H9 (cell line): ENCODE results near the gene ZNF770. TPM values are rescaled to one million over a fixed set of nuclear protein-coding genes. Genes with fewer than 3 reads are reported as not detected.

Source experiments
- DNase-seq: peaks from one replicate; pipeline ENCODE4 v3.0.0-alpha.2; 2017
- H2AFZ ChIP-seq: one replicate; pipeline ENCODE4 v1.6.1; 2013; ENCODE audit warnings: mild to moderate bottlenecking, low read length, control low read depth, moderate library complexity
- H2AK5ac ChIP-seq: 2 replicates; pipeline ENCODE4 v1.6.1; 2013; ENCODE audit warnings: low read length, control low read depth, mixed read lengths; ENCODE audit not compliant: insufficient read length
- H2BK120ac ChIP-seq: one replicate; pipeline ENCODE4 v1.6.1; 2013; ENCODE audit warnings: low read depth, mild to moderate bottlenecking, low read length, control low read depth, inconsistent platforms; ENCODE audit not compliant: poor library complexity, severe bottlenecking
- H2BK12ac ChIP-seq: 2 replicates; pipeline ENCODE4 v1.6.1; 2013; ENCODE audit warnings: low read length, control low read depth, mixed read lengths, low read depth; ENCODE audit not compliant: insufficient read length
- H2BK15ac ChIP-seq: 2 replicates; pipeline ENCODE4 v1.6.1; 2013; ENCODE audit warnings: low read depth, low read length, control low read depth
- H2BK20ac ChIP-seq: one replicate; pipeline ENCODE4 v1.6.1; 2013; ENCODE audit warnings: low read depth, mild to moderate bottlenecking, low read length, control low read depth, inconsistent platforms; ENCODE audit not compliant: poor library complexity, severe bottlenecking
- H2BK5ac ChIP-seq: 2 replicates; pipeline ENCODE4 v1.6.1; 2013; ENCODE audit warnings: low read length, control low read depth, mixed read lengths; ENCODE audit not compliant: insufficient read length
- H3K14ac ChIP-seq: 2 replicates; pipeline ENCODE4 v1.6.1; 2013; ENCODE audit warnings: low read length, control low read depth; ENCODE audit not compliant: insufficient read depth
- H3K18ac ChIP-seq: 2 replicates; pipeline ENCODE4 v1.6.1; 2013; ENCODE audit warnings: low read depth, mild to moderate bottlenecking, mixed read lengths, low read length, control low read depth; ENCODE audit not compliant: insufficient read length
- H3K23ac ChIP-seq: 2 replicates; pipeline ENCODE4 v1.6.1; 2013; ENCODE audit warnings: low read length, control low read depth, mixed read lengths, low read depth; ENCODE audit not compliant: insufficient read length
- H3K23me2 ChIP-seq: 2 replicates; pipeline ENCODE4 v1.6.1; 2013; ENCODE audit warnings: low read depth, mild to moderate bottlenecking, mixed read lengths, low read length, control low read depth; ENCODE audit not compliant: insufficient read length, poor library complexity, severe bottlenecking
- H3K27ac ChIP-seq: 2 replicates; pipeline ENCODE4 v1.5.1; 2013; ENCODE audit warnings: low read length, control low read depth, mixed read lengths, low read depth; ENCODE audit not compliant: insufficient read length
- H3K27me3 ChIP-seq: 2 replicates; pipeline ENCODE4 v1.6.1; 2013; ENCODE audit warnings: low read length, control low read depth, inconsistent platforms; ENCODE audit not compliant: insufficient read depth
- H3K4ac ChIP-seq: 2 replicates; pipeline ENCODE4 v1.6.1; 2013; ENCODE audit warnings: low read depth, mild to moderate bottlenecking, control low read depth, inconsistent platforms, low read length, moderate library complexity
- H3K4me1 ChIP-seq: 2 replicates; pipeline ENCODE4 v1.6.1; 2013; ENCODE audit warnings: low read length, control low read depth, inconsistent platforms; ENCODE audit not compliant: insufficient read depth
- H3K4me2 ChIP-seq: 2 replicates; pipeline ENCODE4 v1.6.1; 2013; ENCODE audit warnings: low read length, control low read depth, mixed read lengths; ENCODE audit not compliant: insufficient read length, insufficient read depth
- H3K56ac ChIP-seq: 2 replicates; pipeline ENCODE4 v1.6.1; 2013; ENCODE audit warnings: low read depth, mild to moderate bottlenecking, mixed read lengths, low read length, control low read depth; ENCODE audit not compliant: insufficient read length
- H3K79me1 ChIP-seq: 2 replicates; pipeline ENCODE4 v1.6.1; 2013; ENCODE audit warnings: low read depth, mild to moderate bottlenecking, moderate library complexity, low read length, control low read depth, inconsistent platforms; ENCODE audit not compliant: insufficient read depth, poor library complexity, severe bottlenecking
- H3K79me2 ChIP-seq: 2 replicates; pipeline ENCODE4 v1.6.1; 2013; ENCODE audit warnings: low read length, control low read depth, inconsistent platforms; ENCODE audit not compliant: insufficient read depth
- H3K9ac ChIP-seq: 2 replicates; pipeline ENCODE4 v1.6.1; 2013; ENCODE audit warnings: low read length, control low read depth, mixed read lengths; ENCODE audit not compliant: insufficient read length; ENCODE audit errors: extremely low read depth
- H3K9me3 ChIP-seq: one replicate; pipeline ENCODE4 v1.6.1; 2013; ENCODE audit warnings: low read depth, low read length, inconsistent platforms; ENCODE audit not compliant: control insufficient read depth
- H3T11ph ChIP-seq: one replicate; pipeline ENCODE4 v1.6.1; 2013; ENCODE audit warnings: mild to moderate bottlenecking, low read length, control low read depth, inconsistent platforms
- H4K20me1 ChIP-seq: one replicate; pipeline ENCODE4 v1.6.1; 2013; ENCODE audit not compliant: control insufficient read depth, insufficient read length, insufficient read depth
- H4K5ac ChIP-seq: 2 replicates; pipeline ENCODE4 v1.6.1; 2013; ENCODE audit warnings: low read depth, mild to moderate bottlenecking, mixed read lengths, low read length, control low read depth; ENCODE audit not compliant: insufficient read length
- H4K8ac ChIP-seq: replicated peaks from 2 replicates; pipeline ENCODE4 v1.6.1; 2013; ENCODE audit warnings: low read length, control low read depth, mixed read lengths, low read depth; ENCODE audit not compliant: insufficient read length
- H4K91ac ChIP-seq: 2 replicates; pipeline ENCODE4 v1.6.1; 2013; ENCODE audit warnings: low read depth, mild to moderate bottlenecking, moderate library complexity, mixed read lengths, low read length, control low read depth; ENCODE audit not compliant: insufficient read length
- H3K27ac Mint-ChIP-seq, 3 experiments: 2 replicates in 2 of 3; 3 replicates in 1 of 3; pipeline ENCODE4 v1.8.0; 2020 to 2021; ENCODE audit warnings: mixed read lengths in 3 of 3, mild to moderate bottlenecking in 1 of 3, moderate library complexity in 1 of 3
- H3K27me3 Mint-ChIP-seq: 2 replicates; pipeline ENCODE4 v1.8.0; 2021; ENCODE audit warnings: low read depth, mild to moderate bottlenecking, moderate library complexity, mixed read lengths
- H3K36me3 Mint-ChIP-seq, 3 experiments: 2 replicates in 2 of 3; 3 replicates in 1 of 3; pipeline ENCODE4 v1.8.0; 2020 to 2021; ENCODE audit warnings: low read depth in 3 of 3, mixed read lengths in 3 of 3; ENCODE audit not compliant: insufficient read depth in 1 of 3
- H3K4me1 Mint-ChIP-seq, 2 experiments: 2 replicates each; pipeline ENCODE4 v1.8.0; 2020; ENCODE audit warnings: mixed read lengths in 2 of 2
- H3K4me3 Mint-ChIP-seq, 2 experiments: 2 replicates in 1 of 2; 3 replicates in 1 of 2; pipeline ENCODE4 v1.8.0; 2020 to 2021; ENCODE audit warnings: mild to moderate bottlenecking in 2 of 2, mixed read lengths in 2 of 2, moderate library complexity in 1 of 2
- H3K9me3 Mint-ChIP-seq, 2 experiments: 2 replicates in 1 of 2; 3 replicates in 1 of 2; pipeline ENCODE4 v1.8.0; 2020; ENCODE audit warnings: mild to moderate bottlenecking in 2 of 2, mixed read lengths in 2 of 2, moderate library complexity in 1 of 2
- WGBS: extraction: QIAGEN DNeasy Blood & Tissue Kit; methylation state at CpG from one replicate; pipeline ENCODE4 v1.1.7; 2013; ENCODE audit warnings: missing lambda C conversion rate, low lambda C conversion rate, mixed read lengths; ENCODE audit not compliant: insufficient read length; ENCODE audit errors: extremely low coverage; 5-methylcytosine and 5-hydroxymethylcytosine counted together
- total RNA-seq: library from RNA; stranded (reverse); gene quantifications from 2 replicates; pipeline ENCODE4 v1.2.1, GENCODE V29; 2021
- TF ChIP-seq, protein P1 (sequence below): fragments of 200-600 bp; sonication (generic); conservative IDR thresholded peaks from 3 replicates; pipeline ENCODE4 v1.8.0; 2021; ENCODE audit warnings: antibody characterized with exemption, mild to moderate bottlenecking

Gene ZNF770
- total RNA-seq, 1 experiment from 2014 or later = 111 TPM

GRCh38 chr15:35003928-35004327 lies 15.8 kb upstream of the ZNF770 start:
- Histone ChIP-seq H2BK20ac (no peak overlapping the region), H2BK12ac (no peak overlapping the region), H4K20me1 (no peaks in the 10 kb centered on the region), H4K5ac (no peak overlapping the region), H2BK15ac (no peak overlapping the region), H3K14ac (no peak overlapping the region), H3K79me1 (no peaks in the 10 kb centered on the region), H3K27ac (no peak overlapping the region), H3K4ac (no peak overlapping the region), H3K27me3 (no peaks in the 10 kb centered on the region), H3K9me3 (no peaks in the 10 kb centered on the region), H4K8ac (no peak overlapping the region), H2BK120ac (no peak overlapping the region), H3K23me2 (no peaks in the 10 kb centered on the region), H3K9ac (no peak overlapping the region), H3K79me2 (no peaks in the 10 kb centered on the region), H2BK5ac (no peak overlapping the region), H2AK5ac (no peak overlapping the region), H3K4me1 (0 out of 2 replicates have a peak, but pooled peaks cover 2% of the 10 kb centered on the region), H3K18ac (no peak overlapping the region), H3K4me2 (no peak overlapping the region), H3K56ac (no peak overlapping the region), H3T11ph (no peak overlapping the region), H2AFZ (no peak overlapping the region), H3K23ac (no peak overlapping the region), H4K91ac (no peak overlapping the region)
- WGBS = 100% methylated on average over 1 of the region's 3 CpGs
- Mint-ChIP-seq H3K4me1 (peaks cover 9 to 13% of the 10 kb centered on the region in 2 experiments), H3K27me3 (no peaks in the 10 kb centered on the region), H3K36me3 (no peaks in the 10 kb centered on the region; a peak in 2 of 7 replicates), H3K9me3 (peaks cover 0 to 2% of the 10 kb centered on the region in 2 experiments; a peak in 2 of 5 replicates), H3K4me3 (no peak overlapping the region), H3K27ac (no peak overlapping the region)
- no peak for DNase-seq
- TF ChIP-seq, protein P1, sequence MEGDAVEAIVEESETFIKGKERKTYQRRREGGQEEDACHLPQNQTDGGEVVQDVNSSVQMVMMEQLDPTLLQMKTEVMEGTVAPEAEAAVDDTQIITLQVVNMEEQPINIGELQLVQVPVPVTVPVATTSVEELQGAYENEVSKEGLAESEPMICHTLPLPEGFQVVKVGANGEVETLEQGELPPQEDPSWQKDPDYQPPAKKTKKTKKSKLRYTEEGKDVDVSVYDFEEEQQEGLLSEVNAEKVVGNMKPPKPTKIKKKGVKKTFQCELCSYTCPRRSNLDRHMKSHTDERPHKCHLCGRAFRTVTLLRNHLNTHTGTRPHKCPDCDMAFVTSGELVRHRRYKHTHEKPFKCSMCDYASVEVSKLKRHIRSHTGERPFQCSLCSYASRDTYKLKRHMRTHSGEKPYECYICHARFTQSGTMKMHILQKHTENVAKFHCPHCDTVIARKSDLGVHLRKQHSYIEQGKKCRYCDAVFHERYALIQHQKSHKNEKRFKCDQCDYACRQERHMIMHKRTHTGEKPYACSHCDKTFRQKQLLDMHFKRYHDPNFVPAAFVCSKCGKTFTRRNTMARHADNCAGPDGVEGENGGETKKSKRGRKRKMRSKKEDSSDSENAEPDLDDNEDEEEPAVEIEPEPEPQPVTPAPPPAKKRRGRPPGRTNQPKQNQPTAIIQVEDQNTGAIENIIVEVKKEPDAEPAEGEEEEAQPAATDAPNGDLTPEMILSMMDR = no peak
